ENCODE data around the gene SPINT1. TPM values are rescaled to one million over a fixed set of nuclear protein-coding genes. Genes with fewer than 3 reads are reported as not detected.

The SPINT1 gene
- 3.6 and 3.7 TPM in 2 replicates for total RNA-seq

- intact Hi-C loops (cut with micrococcal nuclease): no loop called here
Observed at GRCh38 chr15:40843885-40844695, at the start of gene SPINT1. TSS of gene SPINT1 (plus strand) at chr15:40844048. CDS start at chr15:40844555, 507 bp downstream.

GRCh38 chr15:40796041-40796440, 47.8 kb upstream of the SPINT1 start:
- intact Hi-C loops (cut with micrococcal nuclease): no loop called here

- intact Hi-C loops (cut with micrococcal nuclease): no loop called here
Observed at GRCh38 chr15:40796512-40796911, 47.3 kb upstream of the SPINT1 start.

GRCh38 chr15:40799523-40799922, 44.3 kb upstream of the SPINT1 start:
- intact Hi-C loops (cut with micrococcal nuclease): no loop called here

- intact Hi-C loops (cut with micrococcal nuclease): no loop called here
Observed at GRCh38 chr15:40803076-40803475, 40.8 kb upstream of the SPINT1 start.

GRCh38 chr15:40803688-40804087, 40.2 kb upstream of the SPINT1 start:
- intact Hi-C loops (cut with micrococcal nuclease): no loop called here

GRCh38 chr15:40806672-40807027, 37.2 kb upstream of the SPINT1 start:
- intact Hi-C loops (cut with micrococcal nuclease): loop anchor here (1.0 to 2.0 kb wide), 8 partner anchors 42 to 309 kb away; partner anchors contain the start of genes CCDC32, CHAC1, GCHFR and RAD51

- intact Hi-C loops (cut with micrococcal nuclease): loop anchor here (1.0 to 2.0 kb wide), 7 partner anchors 43 to 308 kb away; partner anchors contain the start of genes CCDC32, CHAC1, GCHFR and RAD51
Observed at GRCh38 chr15:40807028-40807887, 36.6 kb upstream of the SPINT1 start, which contains the start of the genes DNAJC17 and ZFYVE19. TSS of gene DNAJC17 (minus strand) at chr15:40807473. CDS start at chr15:40807446, 27 bp downstream. TSS of gene ZFYVE19 (plus strand) at chr15:40807089. CDS start at chr15:40807590, 501 bp downstream.

- intact Hi-C loops (cut with micrococcal nuclease): loop anchor here (1.0 to 2.0 kb wide), 7 partner anchors 44 to 307 kb away; partner anchors contain the start of genes CCDC32, CHAC1, GCHFR and RAD51
Observed at GRCh38 chr15:40807888-40808461, 35.9 kb upstream of the SPINT1 start.

GRCh38 chr15:40808861-40809450, 34.9 kb upstream of the SPINT1 start:
- intact Hi-C loops (cut with micrococcal nuclease): no loop called here

GRCh38 chr15:40812721-40813425, 31.0 kb upstream of the SPINT1 start:
- intact Hi-C loops (cut with micrococcal nuclease): no loop called here

- intact Hi-C loops (cut with micrococcal nuclease): loop anchor here (2.0 kb wide), 1 partner anchor 80 kb away; the partner anchor contains the start of gene VPS18
Observed at GRCh38 chr15:40815042-40815698, 28.7 kb upstream of the SPINT1 start.

- intact Hi-C loops (cut with micrococcal nuclease): no loop called here
Observed at GRCh38 chr15:40819048-40819447, 24.8 kb upstream of the SPINT1 start.

- intact Hi-C loops (cut with micrococcal nuclease): no loop called here
Observed at GRCh38 chr15:40821195-40821594, 22.7 kb upstream of the SPINT1 start.

- intact Hi-C loops (cut with micrococcal nuclease): no loop called here
Observed at GRCh38 chr15:40823572-40824343, 20.1 kb upstream of the SPINT1 start.

GRCh38 chr15:40825661-40826422, 18.0 kb upstream of the SPINT1 start:
- intact Hi-C loops (cut with micrococcal nuclease): no loop called here

GRCh38 chr15:40826423-40827075, 17.3 kb upstream of the SPINT1 start:
- intact Hi-C loops (cut with micrococcal nuclease): no loop called here

Measured in T-helper 2 cell treated with Interferon-gamma antibody and Interleukin-4, amounts not matched to agents 100 ng/mL and 5 ng/mL, for 36 hours (primary cell).